Prostate gland (tissue), 2 donors: ENCODE data around the gene XPO6.

Source experiments
- CTCF ChIP-seq, 4 experiments: fragments of 200-600 bp in 2 of 4; fragments of 450-650 bp in 2 of 4; sonication (generic) in 2 of 4; IDR thresholded peaks; 1 replicate in 3 of 4; 2 replicates in 1 of 4; pipeline ENCODE4 v1.5.1; 2016 to 2019; ENCODE audit warnings: antibody characterized with exemption in 4 of 4, mild to moderate bottlenecking in 2 of 4, moderate library complexity in 2 of 4
- POLR2A ChIP-seq: fragments of 450-650 bp; IDR thresholded peaks from one replicate; pipeline ENCODE4 v1.6.1; 2016; ENCODE audit warnings: antibody characterized with exemption, mild to moderate bottlenecking

GRCh38 chr16:28257256-28257655 is 45.5 kb upstream of the XPO6 start:
- TF ChIP-seq POLR2A: no peak
- no peak for TF ChIP-seq CTCF (IDR thresholded peaks at IDR 0.05)
